ENCODE results near the gene TUBGCP6. TPM values are rescaled to one million over a fixed set of nuclear protein-coding genes. Genes with fewer than 3 reads are reported as not detected.

Gene TUBGCP6
- total and polyA plus RNA-seq, 2 experiments from 2014 or later: 18.6 to 47.1 TPM

GRCh38 chr22:50216055-50216683 lies 28.7 kb downstream of the TUBGCP6 start:
- H3K36me3 Mint-ChIP-seq (ENCODE audit: low read depth): peaks cover 70% of the 10 kb centered on the region
- Histone ChIP-seq H3K4me1 (ENCODE audit: insufficient read depth) (no peaks in the 10 kb centered on the region; the same call in 1 of the 2 replicates), H3K27ac (ENCODE audit: low read depth) (no peak overlapping the region), H2AFZ (no peak overlapping the region), H3K4me3 (no peak overlapping the region), H4K20me1 (replicated peaks; ENCODE audit: insufficient read depth) (peaks cover 18% of the 10 kb centered on the region), H3F3A (replicated peaks; ENCODE audit: low read depth) (no peaks in the 10 kb centered on the region), H3K36me3 (ENCODE audit: insufficient read depth) (0 out of 2 replicates have a peak, but pooled peaks cover 4% of the 10 kb centered on the region), H3K79me2 (replicated peaks; ENCODE audit: insufficient read depth) (peaks cover 17% of the 10 kb centered on the region; the same call in 1 of the 2 replicates), H3K4me2 (no peak overlapping the region), H3K27me3 (ENCODE audit: insufficient read depth) (no peaks in the 10 kb centered on the region), H3K9me2 (ENCODE audit: insufficient read depth) (no peaks in the 10 kb centered on the region)
- H3K4me3 Mint-ChIP-seq: no peak overlapping the region
- TF ChIP-seq JUNB (IDR thresholded peaks at IDR 0.05; ENCODE audit: unreplicated experiment) (no peak), POLR2AphosphoS5 (IDR thresholded peaks at IDR 0.05; ENCODE audit: low read depth) (no peak), EZH2 (IDR thresholded peaks at IDR 0.05; ENCODE audit: low read depth, unreplicated experiment) (no peak)
- TF ChIP-seq, protein P1, sequence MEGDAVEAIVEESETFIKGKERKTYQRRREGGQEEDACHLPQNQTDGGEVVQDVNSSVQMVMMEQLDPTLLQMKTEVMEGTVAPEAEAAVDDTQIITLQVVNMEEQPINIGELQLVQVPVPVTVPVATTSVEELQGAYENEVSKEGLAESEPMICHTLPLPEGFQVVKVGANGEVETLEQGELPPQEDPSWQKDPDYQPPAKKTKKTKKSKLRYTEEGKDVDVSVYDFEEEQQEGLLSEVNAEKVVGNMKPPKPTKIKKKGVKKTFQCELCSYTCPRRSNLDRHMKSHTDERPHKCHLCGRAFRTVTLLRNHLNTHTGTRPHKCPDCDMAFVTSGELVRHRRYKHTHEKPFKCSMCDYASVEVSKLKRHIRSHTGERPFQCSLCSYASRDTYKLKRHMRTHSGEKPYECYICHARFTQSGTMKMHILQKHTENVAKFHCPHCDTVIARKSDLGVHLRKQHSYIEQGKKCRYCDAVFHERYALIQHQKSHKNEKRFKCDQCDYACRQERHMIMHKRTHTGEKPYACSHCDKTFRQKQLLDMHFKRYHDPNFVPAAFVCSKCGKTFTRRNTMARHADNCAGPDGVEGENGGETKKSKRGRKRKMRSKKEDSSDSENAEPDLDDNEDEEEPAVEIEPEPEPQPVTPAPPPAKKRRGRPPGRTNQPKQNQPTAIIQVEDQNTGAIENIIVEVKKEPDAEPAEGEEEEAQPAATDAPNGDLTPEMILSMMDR (conservative IDR thresholded peaks at IDR 0.05; ENCODE audit: low read depth in 2 of 2): no peak
- TF ChIP-seq, protein P2, sequence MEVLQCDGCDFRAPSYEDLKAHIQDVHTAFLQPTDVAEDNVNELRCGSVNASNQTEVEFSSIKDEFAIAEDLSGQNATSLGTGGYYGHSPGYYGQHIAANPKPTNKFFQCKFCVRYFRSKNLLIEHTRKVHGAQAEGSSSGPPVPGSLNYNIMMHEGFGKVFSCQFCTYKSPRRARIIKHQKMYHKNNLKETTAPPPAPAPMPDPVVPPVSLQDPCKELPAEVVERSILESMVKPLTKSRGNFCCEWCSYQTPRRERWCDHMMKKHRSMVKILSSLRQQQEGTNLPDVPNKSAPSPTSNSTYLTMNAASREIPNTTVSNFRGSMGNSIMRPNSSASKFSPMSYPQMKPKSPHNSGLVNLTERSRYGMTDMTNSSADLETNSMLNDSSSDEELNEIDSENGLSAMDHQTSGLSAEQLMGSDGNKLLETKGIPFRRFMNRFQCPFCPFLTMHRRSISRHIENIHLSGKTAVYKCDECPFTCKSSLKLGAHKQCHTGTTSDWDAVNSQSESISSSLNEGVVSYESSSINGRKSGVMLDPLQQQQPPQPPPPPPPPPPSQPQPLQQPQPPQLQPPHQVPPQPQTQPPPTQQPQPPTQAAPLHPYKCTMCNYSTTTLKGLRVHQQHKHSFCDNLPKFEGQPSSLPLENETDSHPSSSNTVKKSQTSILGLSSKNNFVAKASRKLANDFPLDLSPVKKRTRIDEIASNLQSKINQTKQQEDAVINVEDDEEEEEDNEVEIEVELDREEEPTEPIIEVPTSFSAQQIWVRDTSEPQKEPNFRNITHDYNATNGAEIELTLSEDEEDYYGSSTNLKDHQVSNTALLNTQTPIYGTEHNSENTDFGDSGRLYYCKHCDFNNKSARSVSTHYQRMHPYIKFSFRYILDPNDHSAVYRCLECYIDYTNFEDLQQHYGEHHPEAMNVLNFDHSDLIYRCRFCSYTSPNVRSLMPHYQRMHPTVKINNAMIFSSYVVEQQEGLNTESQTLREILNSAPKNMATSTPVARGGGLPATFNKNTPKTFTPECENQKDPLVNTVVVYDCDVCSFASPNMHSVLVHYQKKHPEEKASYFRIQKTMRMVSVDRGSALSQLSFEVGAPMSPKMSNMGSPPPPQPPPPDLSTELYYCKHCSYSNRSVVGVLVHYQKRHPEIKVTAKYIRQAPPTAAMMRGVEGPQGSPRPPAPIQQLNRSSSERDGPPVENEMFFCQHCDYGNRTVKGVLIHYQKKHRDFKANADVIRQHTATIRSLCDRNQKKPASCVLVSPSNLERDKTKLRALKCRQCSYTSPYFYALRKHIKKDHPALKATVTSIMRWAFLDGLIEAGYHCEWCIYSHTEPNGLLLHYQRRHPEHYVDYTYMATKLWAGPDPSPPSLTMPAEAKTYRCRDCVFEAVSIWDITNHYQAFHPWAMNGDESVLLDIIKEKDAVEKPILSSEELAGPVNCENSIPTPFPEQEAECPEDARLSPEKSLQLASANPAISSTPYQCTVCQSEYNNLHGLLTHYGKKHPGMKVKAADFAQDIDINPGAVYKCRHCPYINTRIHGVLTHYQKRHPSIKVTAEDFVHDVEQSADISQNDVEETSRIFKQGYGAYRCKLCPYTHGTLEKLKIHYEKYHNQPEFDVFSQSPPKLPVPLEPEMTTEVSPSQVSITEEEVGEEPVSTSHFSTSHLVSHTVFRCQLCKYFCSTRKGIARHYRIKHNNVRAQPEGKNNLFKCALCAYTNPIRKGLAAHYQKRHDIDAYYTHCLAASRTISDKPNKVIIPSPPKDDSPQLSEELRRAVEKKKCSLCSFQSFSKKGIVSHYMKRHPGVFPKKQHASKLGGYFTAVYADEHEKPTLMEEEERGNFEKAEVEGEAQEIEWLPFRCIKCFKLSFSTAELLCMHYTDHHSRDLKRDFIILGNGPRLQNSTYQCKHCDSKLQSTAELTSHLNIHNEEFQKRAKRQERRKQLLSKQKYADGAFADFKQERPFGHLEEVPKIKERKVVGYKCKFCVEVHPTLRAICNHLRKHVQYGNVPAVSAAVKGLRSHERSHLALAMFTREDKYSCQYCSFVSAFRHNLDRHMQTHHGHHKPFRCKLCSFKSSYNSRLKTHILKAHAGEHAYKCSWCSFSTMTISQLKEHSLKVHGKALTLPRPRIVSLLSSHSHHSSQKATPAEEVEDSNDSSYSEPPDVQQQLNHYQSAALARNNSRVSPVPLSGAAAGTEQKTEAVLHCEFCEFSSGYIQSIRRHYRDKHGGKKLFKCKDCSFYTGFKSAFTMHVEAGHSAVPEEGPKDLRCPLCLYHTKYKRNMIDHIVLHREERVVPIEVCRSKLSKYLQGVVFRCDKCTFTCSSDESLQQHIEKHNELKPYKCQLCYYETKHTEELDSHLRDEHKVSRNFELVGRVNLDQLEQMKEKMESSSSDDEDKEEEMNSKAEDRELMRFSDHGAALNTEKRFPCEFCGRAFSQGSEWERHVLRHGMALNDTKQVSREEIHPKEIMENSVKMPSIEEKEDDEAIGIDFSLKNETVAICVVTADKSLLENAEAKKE (CRISPR knock-in tag; IDR thresholded peaks at IDR 0.05): no peak
- no peaks in the 10 kb centered on the region; the same call in 2 of the 3 replicates for H3K9me3 Mint-ChIP-seq
- no peak overlapping the region for H3K27ac Mint-ChIP-seq
- DNase-seq (ENCODE audit: low spot score) (no peak), ATAC-seq (no peak)
- H3K4me1 Mint-ChIP-seq: peaks cover 2% of the 10 kb centered on the region; the same call in 2 of the 3 replicates
- H3K27me3 Mint-ChIP-seq (ENCODE audit: insufficient read depth, low read depth, poor library complexity): peaks cover 1% of the 10 kb centered on the region
